GM12878 (cell line): Measurements from ENCODE around the gene ELOVL5.

Experiments used
- CTCF ChIP-seq, 3 experiments: IDR thresholded peaks in 2 of 3; conservative IDR thresholded peaks in 1 of 3; 2 replicates each; pipeline ENCODE4 v1.5.1; 2011; ENCODE audit warnings: low read depth in 3 of 3, low read length in 3 of 3, mild to moderate bottlenecking in 3 of 3, control low read depth in 2 of 3, moderate library complexity in 2 of 3, inconsistent platforms in 1 of 3, mixed read lengths in 1 of 3; ENCODE audit not compliant: control insufficient read depth in 2 of 3, insufficient read depth in 1 of 3; ENCODE audit errors: extremely low read depth in 1 of 3
- PBX3 ChIP-seq: IDR thresholded peaks from 2 replicates; pipeline ENCODE4 v1.6.1; 2011; ENCODE audit warnings: mild to moderate bottlenecking, low read depth, low read length, moderate library complexity; ENCODE audit not compliant: insufficient replicate concordance
- POLR2A ChIP-seq: IDR thresholded peaks from 2 replicates; pipeline ENCODE4 v1.6.1; 2011; ENCODE audit warnings: low read depth, mild to moderate bottlenecking, low read length
- POLR2AphosphoS5 ChIP-seq: IDR thresholded peaks from 2 replicates; pipeline ENCODE4 v1.6.1; 2011; ENCODE audit warnings: mild to moderate bottlenecking, low read length, inconsistent platforms
- RB1 ChIP-seq: fragments of 450-650 bp; formaldehyde crosslinking; IDR thresholded peaks from 2 replicates; pipeline ENCODE4 v1.6.1; 2017; ENCODE audit warnings: mild to moderate bottlenecking, borderline replicate concordance
- SMC3 ChIP-seq: IDR thresholded peaks from 2 replicates; pipeline ENCODE4 v1.6.1; 2011; ENCODE audit warnings: low read length, improper control_type of control experiment, borderline replicate concordance

GRCh38 chr6:53318429-53318828, 30.3 kb downstream of the ELOVL5 start:
- TF ChIP-seq CTCF (IDR thresholded peaks at IDR 0.05 in 2 of 3, conservative IDR thresholded peaks at IDR 0.05 in 1 of 3; ENCODE audit: control insufficient read depth in 2 of 3, extremely low read depth in 1 of 3, insufficient read depth in 1 of 3, low read depth in 3 of 3, low read length in 3 of 3): no peak
- no peak for TF ChIP-seq RB1
- TF ChIP-seq SMC3: no peak
- no peak for TF ChIP-seq POLR2AphosphoS5
- no peak for TF ChIP-seq PBX3
- no peak for TF ChIP-seq POLR2A
